ENCODE measurements around the gene COQ8B. TPM values are rescaled to one million over a fixed set of nuclear protein-coding genes. Genes with fewer than 3 reads are reported as not detected.

COQ8B gene
- polyA plus RNA-seq, 3 donors = 26.2 to 35.5 (median 29.4) TPM

DNA sequence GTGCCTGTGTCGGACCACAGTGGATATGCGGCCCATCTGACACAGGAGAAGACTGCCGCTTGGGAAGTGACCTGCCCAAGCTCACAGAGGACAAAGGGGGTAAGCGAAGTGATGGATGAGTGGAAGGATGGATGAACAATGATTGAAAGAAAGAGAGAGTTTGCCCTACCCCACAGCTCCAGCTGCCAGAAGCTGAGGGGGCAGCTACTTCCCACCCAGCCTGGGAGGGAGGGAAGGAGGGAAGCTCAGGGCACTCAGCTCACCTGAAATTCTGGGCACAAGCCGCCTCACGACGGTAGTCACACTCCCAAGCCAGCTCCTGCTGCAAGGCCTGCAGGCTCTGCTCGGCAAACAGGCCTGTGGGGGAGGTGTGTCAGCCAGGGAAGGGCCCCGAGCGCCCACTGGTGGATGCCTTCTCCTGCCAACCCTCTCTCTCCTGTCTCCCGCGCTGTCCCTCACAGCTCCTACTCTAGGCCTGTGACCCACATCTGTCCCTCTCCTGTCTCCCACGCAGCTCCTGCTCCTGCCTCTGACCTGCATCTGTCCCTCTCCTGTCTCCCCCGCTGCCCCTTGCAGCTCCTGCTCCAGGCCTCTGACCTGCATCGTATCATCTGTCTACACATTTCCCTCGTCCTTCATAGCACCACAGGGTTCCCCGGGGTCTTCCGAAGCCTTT, 14.2 kb downstream of the COQ8B start:
- no peak overlapping the region for H3K27ac ChIP-seq (ENCODE audit: low read depth, low read length)
- 72 to 82% (median 80%) methylated on average over 14 to 18 of the region's 18 CpGs for WGBS, 3 donors

DNA sequence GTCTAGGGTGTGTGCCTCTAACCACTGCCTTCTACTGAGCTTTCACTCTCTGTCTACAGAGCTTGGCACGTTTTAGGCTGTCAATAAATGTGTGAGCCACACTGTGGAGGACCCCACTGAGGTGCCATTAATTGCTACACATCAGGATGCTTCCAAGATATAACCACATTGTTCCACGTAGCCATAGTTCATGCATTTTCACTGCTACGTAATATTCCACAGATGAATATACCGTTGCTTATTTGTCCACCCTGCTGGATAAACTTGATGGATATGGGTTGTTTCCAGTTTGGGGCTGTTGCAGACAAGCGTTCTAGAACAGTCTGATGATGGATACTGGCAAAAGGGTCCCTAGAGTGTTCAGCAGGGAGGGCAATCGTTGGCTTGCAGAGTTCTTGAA, 14.9 kb downstream of the COQ8B start:
- 95 to 97% (median 96%) methylated on average over 6 of the region's 6 CpGs for WGBS, 3 donors
- H3K27ac ChIP-seq (ENCODE audit: low read depth, low read length) = no peak overlapping the region

DNA sequence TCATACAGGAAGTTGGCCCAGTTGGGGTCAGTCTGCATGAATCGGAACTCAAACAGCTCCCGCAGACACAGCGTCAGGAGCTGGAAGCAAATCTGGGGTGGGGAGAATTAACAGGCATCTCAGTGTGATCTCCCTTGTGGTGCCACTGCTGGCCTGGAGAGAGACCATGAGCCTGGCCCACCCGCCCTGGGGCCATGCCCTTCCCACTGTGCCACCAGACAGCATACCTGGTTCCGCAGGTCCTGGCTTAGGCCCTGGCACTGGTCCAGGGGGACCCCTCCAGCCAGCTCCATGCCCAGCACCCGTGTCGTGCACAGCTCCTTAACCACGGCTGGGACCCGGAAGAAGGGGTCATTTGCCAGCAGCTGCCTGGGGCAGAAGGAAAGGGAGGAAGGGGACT, 16.6 kb downstream of the COQ8B start:
- no peak overlapping the region for H3K27ac ChIP-seq (ENCODE audit: low read depth, low read length)
- 94 to 97% (median 95%) methylated on average over 7 to 9 of the region's 9 CpGs for WGBS, 3 donors

DNA sequence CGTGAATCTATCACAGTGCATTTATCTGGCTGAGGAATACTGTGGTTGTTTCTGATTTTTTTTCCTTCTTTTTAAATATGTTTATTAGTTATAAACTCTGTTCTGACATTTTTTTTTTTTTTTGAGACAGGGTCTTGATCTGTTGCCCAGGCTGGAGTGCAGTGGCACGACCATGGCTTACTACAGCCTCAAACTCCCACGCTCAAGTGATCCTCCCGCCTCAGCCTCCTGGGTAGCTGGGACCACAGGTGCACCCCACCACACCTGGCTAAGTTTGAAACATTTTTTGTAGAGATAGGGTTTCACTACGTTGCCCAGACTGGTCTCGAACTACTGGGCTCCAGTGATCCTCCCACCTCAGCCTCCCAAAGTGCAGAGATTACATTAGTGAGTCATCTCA, 19.7 kb downstream of the COQ8B start:
- WGBS, 3 donors = 96 to 98% (median 97%) methylated on average over 6 of the region's 6 CpGs
- H3K27ac ChIP-seq (ENCODE audit: low read depth, low read length) = no peak overlapping the region

DNA sequence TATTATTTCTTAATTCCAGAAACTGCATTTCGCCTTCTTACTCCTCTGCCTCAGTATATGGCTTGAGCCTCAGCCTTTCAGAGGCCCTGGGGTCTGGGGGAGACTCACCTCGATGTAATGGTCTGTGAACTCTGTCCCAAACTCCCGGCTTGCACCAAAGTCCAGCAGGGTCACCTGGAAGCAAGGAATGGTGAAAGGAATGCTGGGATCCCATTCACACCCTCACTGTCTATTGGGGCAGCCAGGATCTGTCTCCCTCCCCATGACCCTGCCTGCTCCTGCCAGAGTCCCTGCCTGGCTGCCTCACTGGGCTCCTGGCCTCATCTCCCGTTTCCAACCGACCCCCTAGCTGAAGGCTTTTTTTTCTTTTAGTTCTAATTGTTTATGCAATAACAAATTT, 20.8 kb downstream of the COQ8B start:
- WGBS, 3 donors = 93 to 95% (median 95%) methylated on average over 5 of the region's 5 CpGs
- H3K27ac ChIP-seq (ENCODE audit: low read depth, low read length) = no peak overlapping the region

DNA sequence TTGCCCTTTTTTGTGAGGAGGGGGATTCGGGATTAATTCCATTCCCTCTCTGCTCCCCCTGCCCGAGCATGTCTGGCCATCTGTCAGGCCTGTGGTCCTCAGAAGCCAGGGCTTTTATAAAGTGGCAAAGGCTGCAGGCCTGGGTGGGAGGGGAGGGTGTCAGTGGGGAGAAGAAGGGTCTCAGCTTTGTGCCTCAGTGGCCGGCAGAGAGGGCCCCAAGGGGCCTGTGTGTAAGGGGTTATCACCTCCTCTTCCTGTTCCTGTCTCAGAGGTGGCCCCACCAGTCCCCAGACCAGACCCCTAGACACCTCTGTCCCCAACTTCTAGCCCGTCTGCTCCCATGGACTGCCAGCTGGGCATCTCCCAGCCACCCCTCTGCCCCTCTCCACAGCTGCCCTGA, 22.8 kb downstream of the COQ8B start:
- WGBS, 3 donors = 86 to 88% (median 86%) methylated on average over 4 of the region's 4 CpGs
- H3K27ac ChIP-seq (ENCODE audit: low read depth, low read length) = no peak overlapping the region

DNA sequence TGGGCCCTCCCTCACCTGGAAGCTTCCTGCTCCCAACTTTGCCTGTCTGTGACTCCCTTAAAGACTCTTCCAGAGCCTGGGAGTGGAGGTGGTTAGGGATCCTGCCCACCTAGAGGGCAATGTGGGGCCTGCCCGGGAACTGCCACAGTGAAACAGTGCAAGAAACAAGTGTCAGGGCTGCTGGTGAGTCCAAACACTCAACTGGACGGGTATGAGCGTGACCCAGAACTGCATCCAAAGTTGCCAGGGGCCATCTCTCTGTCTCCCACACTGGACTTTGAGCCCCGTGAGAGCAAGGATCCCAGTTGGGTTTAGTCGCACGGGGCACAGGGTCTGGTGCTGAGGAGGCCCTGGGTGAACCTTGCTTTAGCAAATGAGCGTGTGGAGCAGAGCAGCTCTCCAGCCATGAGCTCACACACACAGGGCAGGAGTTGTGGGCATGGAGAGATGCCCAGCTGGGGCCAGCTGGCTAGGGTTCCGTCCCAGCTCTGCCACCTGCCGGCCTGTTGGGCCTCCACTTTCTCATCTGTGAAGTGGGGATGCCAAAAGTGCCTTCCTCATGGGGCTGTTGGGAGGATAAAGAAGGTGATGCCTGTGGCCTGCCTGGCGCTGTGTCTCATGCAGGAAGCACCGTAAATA, 23.4 kb downstream of the COQ8B start:
- no peak overlapping the region for H3K27ac ChIP-seq (ENCODE audit: low read depth, low read length)
- WGBS, 3 donors = 83 to 96% (median 94%) methylated on average over 11 of the region's 11 CpGs

DNA sequence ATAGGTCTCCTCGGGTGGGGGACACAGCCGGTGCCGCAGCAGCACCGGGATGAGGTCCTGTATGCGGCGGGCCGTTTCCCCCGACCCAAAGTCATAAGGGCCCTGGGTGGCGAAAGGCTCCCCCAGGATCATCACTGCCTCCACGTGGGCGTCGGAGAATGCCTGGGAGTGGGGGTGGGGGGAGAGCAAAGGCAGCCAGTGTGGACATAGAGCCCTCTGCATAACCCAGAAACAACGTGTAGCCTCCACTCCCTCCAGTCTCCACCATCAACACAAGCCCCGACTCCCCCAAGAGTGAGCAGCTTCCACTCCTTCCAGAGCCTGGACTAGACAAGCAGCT, 24.5 kb downstream of the COQ8B start:
- H3K27ac ChIP-seq (ENCODE audit: low read depth, low read length) = no peak overlapping the region
- whole genome bisulfite sequencing, 3 donors = 87 to 91% (median 90%) methylated on average over 11 to 14 of the region's 14 CpGs

DNA sequence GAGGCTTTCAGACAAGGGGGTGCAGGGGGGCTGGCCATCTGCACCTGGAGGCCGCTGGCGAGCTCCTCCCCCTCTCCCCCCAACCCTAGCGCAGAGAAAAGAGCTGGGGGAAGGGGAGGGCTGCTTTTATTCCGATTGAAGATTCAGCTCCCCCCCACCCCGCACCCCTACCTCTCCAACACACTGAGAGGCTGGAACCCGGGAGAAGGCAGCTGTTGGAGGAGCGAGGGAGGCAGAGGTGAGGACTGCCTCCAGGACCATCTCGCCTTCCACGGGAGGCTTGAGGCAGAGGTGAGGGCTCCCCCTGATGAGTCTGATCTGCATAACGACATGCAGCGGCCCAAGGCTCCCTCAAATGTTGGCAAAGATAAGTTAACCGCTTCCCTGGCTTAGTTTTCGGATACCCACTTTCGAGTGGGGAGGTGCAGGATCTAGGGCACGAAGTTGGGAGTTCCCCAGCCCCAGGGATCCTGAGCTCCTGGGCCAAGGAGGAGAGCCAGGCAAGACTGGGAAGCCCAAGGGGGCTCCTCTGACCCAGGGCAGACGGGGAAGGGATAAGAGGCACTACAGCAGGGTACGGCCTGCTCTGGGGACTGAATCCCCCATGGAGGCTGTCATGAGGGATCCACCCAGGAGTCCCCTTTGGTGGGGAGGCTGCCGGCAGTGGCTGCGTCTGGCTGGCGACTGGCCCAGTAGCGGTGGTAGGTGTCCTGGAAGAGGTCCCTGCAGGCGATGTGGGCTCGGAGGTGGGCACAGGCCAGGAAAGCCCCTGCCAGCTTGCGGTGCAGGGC, 25.1 kb downstream of the COQ8B start:
- H3K27ac ChIP-seq (ENCODE audit: low read depth, low read length) = peak overlapping the region; percentile 40
- 71 to 72% (median 72%) methylated on average over 23 of the region's 24 CpGs for WGBS, 3 donors

DNA sequence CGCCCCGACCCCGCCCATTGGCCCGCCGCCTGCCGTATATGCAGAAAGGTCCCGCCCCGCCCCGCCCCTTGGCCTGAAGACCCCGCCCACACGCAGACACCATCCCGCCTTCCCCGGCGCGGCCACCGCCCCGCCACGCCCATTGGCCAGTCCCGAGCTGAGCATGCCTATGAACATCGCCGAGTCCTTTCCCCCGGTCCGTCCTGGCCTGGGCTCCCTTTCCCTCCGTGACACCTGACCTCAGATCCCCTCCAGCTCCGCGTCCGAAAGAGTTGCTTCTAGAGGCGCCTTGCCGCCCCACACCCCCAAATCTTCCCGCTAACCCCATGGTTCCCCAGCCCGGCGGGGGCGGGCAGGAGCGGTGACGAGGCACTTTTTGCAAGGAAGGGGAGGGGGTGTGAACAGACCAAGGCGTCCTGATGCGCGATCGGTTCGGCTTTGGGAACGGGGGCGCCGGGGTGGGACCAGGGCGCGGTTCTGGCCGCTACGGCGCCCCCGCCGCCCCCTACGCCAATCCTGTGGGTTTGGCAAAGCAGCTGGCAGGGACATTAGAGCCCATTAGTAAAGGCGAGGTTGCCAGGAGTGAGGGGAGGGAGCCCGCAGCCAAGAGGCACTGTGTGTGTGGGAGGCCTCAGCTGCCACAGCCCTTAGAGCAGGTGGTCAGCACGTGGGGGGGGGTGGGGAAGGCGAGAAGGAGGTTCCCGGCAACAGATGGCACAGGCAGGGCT, 25.8 kb downstream of the COQ8B start:
- peak overlapping the region; percentile 40 for H3K27ac ChIP-seq (ENCODE audit: low read depth, low read length)
- WGBS, 3 donors = 1 to 4% (median 3%) methylated on average over 49 to 56 of the region's 56 CpGs

DNA sequence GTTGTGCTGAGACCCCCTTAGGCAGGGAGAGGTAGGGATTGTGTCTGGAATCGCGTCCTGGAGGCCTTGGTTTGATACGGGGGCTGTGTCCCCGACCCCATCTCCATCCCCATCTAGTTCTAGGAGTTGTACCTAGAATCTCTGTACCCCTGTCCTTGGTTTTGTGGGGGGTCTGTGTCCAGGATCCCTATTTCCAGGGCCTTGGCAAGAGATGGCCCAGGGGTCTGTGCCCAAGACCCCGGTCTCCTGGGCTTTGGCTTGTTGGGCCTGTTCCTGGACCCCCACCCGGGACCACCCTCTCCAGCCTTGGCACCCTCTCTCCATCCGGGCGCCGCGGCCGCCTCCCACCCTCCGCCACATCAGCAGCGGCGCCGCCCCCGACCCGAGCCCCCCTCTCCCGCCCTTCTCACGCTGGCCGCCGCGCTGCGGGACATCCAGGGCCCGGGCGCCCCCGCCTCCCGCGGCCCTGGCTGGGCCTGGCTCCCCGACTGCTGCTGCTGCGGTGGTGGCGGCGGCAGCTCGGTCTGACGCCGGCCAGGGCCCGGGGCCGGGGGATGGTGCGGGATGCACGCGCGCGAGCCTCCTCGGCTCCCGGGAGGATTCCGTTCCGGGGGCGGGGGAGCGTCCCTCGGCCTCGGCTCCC, 26.5 kb downstream of the COQ8B start, which contains the start of gene NUMBL:
TSS of gene NUMBL (minus strand) at position 602 of the 643 bp plus-strand sequence. CDS start at position 434, 168 bp downstream.
- H3K27ac ChIP-seq (ENCODE audit: low read depth, low read length) = peak within 1 kb of the TSS; percentile 40
- WGBS, 3 donors = 2 to 5% (median 4%) methylated on average over 31 to 49 of the region's 50 CpGs

DNA sequence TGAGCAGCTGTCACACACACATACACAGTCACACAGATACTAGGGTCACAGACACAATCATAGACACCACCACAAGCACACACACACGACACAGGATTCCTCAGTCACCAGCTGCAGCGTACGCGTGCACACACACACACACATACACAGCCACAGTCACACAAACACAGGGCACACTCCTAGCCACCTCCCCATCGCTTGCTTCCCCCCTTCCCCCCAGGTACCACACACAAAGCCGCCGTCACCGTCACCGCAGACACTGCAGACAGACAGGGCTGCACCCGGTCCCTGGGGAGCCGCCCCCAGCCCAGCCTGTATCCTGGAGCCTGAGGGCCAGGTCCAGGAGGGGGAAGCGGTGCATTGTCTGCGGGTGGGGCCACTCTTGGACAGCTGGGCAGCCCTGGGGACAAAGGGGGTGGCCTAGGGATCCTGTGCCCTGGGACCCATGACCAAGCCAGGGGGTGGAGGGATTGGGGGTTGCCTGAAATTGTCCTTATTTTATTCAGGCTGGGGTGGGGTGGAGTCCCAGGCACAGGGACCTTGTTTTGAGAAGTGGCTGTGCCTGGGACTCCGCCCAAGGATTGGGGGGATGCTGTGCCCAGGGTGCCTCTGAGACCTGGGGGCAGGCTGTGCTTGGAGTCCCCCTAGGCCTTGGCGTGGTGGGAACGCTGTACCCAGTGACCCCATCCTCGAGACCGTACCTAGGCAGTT, 27.2 kb downstream of the COQ8B start:
- 45 to 70% (median 47%) methylated on average over 18 of the region's 18 CpGs for WGBS, 3 donors
- H3K27ac ChIP-seq (ENCODE audit: low read depth, low read length) = no peak overlapping the region

DNA sequence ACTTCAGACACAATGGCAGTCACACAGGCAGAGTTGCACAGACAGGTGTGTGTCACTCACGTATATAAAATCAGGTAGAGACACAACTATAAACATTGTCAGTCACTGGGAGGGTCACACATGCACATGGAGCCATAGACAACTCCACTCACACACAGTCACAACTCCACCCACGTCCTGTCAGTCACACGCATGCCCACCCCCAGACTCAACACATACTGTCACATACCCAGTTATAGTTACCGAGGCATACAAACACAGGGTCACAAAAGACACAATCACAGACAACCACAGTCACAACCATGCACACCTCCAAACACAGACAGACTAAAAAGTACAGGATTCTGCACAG, 27.7 kb downstream of the COQ8B start:
- WGBS, 3 donors = 59 to 79% (median 59%) methylated on average over 4 of the region's 4 CpGs
- H3K27ac ChIP-seq (ENCODE audit: low read depth, low read length) = no peak overlapping the region

DNA sequence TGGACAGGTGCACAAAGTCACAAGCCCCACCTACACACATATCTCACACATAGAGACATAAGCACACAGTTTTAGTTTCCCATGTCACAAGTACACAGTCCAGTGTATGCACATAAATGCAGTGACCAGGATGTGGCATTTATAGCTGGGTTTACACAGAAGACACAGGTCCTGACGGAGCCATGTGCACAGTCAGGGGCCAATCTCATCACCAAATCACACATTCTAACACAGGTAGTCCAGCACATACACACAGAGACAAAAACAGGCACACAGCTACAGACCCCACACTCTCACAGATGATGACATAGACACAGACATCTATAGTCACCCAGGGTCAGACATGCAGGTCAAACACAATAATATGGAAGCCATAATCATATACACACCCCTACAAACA, 28.4 kb downstream of the COQ8B start:
- 63 to 79% (median 69%) methylated on average over 1 of the region's 1 CpG for WGBS, 3 donors
- H3K27ac ChIP-seq (ENCODE audit: low read depth, low read length) = no peak overlapping the region

DNA sequence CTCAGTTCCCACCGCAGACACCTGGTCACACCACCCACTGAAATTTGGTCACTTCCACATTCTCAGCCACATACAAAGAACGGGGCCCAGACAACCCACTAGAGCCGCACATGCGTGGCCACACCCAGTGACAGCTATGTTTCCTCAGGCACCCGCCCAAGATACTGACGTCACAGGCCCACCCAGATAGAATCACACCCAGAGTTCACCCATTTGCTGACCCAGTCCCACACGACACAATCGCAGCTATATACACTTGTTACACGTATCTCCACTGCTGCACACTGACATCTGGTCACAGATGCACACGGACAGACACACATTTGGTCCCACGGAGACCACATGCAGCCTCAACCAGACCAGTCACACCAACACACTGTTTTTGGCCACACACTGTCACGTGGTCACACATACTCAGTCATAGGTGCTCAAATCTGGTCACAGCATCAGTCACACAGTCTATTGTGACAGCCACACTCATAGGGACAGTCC, 29.1 kb downstream of the COQ8B start:
- no peak overlapping the region for H3K27ac ChIP-seq (ENCODE audit: low read depth, low read length)
- WGBS, 3 donors = 51 to 78% (median 51%) methylated on average over 12 of the region's 12 CpGs

DNA sequence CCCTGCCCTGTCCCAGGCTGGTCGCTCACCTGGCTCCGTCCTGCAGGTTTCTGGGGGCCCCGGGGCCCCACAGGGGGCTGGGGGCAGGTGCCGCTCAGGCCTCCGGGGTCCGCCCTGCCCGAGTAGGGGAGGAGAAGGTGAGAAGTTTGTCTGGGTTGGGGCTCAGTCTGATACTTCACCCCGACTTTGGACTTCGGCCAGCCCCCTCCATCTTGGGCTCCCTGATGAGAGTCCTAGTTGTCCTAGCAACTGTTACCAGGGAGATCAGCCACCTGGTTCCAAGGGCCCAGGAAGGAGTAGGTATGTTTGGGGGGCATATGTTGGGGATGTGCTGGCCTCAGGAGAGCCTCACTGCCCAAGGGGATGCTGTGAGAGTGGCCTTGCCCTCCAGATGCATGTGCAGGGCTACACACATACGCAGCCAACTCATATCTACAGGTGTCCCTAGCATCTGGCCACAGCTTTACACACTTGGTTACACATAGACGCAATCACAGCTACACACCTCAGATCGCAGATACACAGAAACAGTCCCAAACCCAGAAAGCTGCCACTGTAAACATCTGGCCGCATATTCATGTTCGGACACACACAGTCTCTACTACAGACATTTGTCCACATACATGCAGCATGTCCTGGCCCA, 29.7 kb downstream of the COQ8B start:
- H3K27ac ChIP-seq (ENCODE audit: low read depth, low read length) = no peak overlapping the region
- WGBS, 3 donors = 86 to 91% (median 89%) methylated on average over 14 of the region's 14 CpGs

DNA sequence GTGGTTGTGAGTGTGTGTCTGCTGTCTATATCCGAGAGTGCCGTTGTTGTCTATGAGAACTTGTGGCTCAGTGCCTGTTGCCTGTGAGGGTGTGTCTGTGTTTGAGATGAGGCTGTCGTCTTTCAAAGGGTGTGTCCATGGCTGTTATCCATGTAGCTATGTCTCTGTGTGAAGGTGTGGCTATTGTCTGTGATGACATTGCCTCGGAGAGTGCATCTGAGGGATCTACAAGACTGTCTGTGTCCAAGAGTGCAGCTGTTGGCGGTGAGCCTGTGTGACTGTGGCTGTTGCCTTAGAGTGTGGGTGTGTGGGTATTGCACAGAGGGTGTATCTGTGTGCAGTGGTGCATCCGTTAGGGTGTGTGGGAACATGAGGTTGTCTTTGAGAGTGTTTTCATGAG, 31.1 kb downstream of the COQ8B start:
- no peak overlapping the region for H3K27ac ChIP-seq (ENCODE audit: low read depth, low read length)
- WGBS, 3 donors = 68 to 75% (median 74%) methylated on average over 6 of the region's 6 CpGs

Measured in adipose tissue (tissue), 3 donors.